Measurements from ENCODE around the gene AP2A1. TPM values are rescaled to one million over a fixed set of nuclear protein-coding genes. Genes with fewer than 3 reads are reported as not detected.

AP2A1 gene
- polyA plus RNA-seq, 1 donor, result 52.9 TPM

DNA sequence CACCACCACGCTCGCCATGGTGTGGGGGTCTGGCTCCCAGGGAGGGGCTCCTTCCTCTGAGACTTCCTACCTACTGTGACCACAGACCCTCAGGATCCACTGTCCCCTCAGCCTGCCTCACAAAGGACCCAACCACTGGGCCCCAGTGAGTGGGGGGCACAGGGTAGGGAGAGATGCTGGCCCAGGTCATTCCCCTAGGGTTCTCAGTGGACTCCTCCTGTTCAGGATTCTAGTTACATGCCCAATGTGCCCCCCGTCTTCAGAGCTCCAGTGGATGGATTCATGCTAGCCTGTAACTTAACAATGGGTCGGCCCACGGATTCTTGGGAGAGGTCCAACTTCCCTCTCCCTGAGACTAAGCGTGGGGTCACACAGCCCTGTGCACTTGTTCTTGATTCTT is 3.6 kb upstream of the AP2A1 start, which contains the start of gene TSKS:
TSS of gene TSKS (minus strand) at position 77 of the 400 bp plus-strand sequence. CDS start at position 18, 59 bp downstream.
- no peak for DNase-seq

DNA sequence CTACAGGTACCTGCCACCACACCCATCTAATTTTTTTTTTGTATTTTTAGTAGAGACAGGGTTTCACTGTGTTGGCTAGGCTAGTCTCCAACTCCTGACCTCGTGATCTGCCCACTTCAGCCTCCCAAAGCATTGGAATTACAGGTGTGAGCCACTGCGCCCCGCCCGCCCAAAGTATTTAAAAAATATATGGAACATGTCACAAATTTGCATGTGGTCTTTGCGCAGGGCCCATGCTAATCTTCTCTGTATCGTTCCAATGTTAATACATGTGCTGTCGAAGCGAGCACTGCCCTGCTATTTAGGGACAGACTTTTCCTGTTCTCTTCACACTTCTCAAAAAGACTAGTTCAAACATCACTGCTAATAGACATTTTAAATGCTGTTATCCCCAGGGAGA is 2.5 kb upstream of the AP2A1 start:
- no peak for DNase-seq

- peak; percentile 100 for DNase-seq
These were observed 533 bp upstream of the AP2A1 start for GRCh38 chr19:49766007-49766929.

- DNase-seq, result no peak
These were observed 580 bp downstream of the AP2A1 start for GRCh38 chr19:49767381-49767780.

DNA sequence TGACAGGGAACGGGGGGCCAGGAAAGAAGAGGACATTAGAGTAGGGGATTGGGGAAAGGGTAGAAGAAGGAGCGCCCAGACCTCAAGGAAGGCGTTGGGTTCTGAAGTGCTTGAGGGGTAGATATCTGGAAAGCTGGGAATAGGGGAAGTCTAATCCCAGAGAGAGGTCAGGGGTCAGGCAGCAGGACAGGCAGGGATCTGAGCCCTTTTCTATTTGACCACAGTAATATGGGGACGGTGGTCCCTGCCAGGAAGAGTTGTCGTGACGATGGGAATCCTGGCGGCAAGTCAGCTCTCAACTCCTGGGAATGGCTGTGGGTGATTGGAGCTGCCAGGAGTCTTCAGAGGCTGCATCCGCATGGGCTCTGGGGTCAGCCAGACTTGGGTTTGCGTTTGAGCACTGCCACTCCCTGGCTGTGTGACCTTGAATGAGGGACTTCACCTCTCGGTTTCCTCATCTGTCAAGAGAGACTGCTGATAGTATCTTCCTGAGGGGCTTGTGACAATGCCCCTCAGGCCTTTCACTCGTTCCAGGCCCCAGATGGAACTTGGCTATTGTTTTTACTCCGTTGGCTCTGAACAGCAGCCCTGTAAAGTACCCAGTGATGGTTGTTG is 1.3 kb downstream of the AP2A1 start:
- no peak for DNase-seq

DNA sequence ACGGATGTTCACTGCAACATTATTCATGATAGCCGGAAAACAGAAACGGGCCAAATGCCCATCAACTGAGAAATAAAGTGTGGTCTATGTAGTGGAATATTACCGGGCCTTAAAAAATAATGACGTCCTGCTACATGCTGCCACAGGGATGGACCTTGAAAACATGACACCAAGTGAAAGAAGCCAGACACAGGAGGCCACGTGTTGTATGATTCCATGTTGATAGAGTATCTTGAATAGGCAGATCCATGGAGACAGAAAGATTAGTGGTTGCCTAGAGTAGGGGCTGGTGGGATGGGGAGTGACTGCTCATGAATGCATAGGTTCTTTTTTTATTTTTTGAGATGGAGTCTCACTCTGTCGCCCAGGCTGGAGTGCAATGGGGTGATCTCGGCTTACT is 3.7 kb downstream of the AP2A1 start:
- DNase-seq, result no peak

GRCh38 chr19:49771674-49772139 is 4.9 kb downstream of the AP2A1 start:
- no peak for DNase-seq

GRCh38 chr19:49772850-49773432 is 6.1 kb downstream of the AP2A1 start:
- no peak for DNase-seq

DNA sequence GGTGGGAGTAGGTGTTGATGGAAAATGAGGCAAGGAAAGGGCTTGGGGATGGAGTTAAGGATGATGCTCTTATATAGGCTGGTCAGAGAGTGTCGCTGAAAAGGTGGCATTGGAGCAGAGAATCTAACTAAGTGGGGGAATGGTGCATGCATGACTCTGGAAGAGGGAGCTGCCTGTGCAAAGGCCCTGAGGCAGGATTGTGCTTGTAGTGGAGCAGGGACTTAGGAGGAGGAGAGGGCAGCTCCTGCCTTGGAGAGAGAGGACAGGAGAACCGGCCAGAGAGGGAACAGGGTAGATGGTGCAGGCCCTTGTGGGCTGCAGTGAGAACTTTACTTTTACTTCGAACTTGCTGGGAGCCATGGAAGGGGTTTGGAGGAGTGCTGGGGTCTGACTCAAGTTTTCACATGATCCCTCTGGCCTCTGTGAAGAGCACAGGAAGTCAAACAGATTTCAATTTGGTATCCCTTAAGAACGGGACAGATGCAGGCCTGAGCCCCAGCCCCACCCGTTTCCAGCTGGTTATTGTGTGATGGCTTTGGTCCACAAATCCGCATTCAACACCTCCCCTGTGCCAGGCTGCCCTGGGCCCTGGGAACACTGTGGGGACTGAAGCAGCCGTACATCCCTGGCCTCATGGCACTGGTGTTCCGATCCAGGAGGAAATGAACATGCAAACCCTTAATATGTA is 7.0 kb downstream of the AP2A1 start:
- DNase-seq, result no peak

GRCh38 chr19:49774969-49775368 is 8.2 kb downstream of the AP2A1 start:
- DNase-seq, result no peak

DNA sequence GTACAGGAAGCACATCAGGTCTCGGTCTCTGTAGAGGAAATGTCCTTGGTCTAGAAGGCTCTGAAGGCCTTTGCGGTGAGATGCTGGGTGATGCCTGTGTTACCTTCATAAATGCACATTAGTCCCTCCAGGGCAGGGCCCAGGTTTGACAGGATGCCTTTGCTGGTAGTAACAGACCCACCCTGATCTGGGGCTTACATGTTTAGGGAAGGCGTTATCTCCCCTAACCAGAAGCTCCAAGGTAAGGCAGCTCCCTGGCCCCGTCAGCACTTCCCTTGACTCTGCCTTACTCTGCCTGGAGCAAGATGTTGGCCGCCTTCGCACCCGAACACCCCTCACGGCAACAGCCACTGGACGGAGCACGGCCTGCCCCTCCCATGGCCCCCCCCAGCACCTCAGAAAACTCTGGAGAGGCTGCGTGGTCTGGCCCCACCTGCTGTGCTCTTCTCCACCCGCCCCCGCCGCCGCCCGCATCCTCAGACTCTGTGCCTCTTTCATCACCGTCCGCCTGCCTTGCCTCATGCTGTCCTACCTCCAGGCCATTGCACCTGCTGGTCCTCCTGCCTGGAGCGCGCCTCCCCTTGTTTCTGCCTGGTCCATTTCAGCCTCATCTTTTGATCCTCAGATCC is 9.1 kb downstream of the AP2A1 start:
- no peak for DNase-seq

GRCh38 chr19:49776371-49776764 is 9.6 kb downstream of the AP2A1 start:
- DNase-seq, result no peak

- DNase-seq, result no peak
These were observed 13.1 kb downstream of the AP2A1 start for GRCh38 chr19:49779731-49780555.

- no peak for DNase-seq
These were observed 14.1 kb downstream of the AP2A1 start for GRCh38 chr19:49780861-49781260.

GRCh38 chr19:49781394-49781793 is 14.6 kb downstream of the AP2A1 start:
- DNase-seq, result no peak

DNA sequence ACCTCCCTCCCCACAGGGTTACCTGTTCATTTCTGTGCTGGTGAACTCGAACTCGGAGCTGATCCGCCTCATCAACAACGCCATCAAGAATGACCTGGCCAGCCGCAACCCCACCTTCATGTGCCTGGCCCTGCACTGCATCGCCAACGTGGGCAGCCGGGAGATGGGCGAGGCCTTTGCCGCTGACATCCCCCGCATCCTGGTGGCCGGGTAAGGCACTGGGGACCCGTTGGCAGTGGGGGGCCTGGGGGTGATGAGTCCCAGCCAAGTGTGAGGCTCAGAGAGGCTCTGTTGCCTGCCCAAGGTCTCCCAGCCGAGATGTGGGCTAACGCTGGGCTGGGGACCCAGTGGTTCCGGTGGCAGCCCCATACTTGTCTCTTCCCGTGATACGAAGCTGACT is 15.7 kb downstream of the AP2A1 start:
- DNase-seq, result no peak

DNA sequence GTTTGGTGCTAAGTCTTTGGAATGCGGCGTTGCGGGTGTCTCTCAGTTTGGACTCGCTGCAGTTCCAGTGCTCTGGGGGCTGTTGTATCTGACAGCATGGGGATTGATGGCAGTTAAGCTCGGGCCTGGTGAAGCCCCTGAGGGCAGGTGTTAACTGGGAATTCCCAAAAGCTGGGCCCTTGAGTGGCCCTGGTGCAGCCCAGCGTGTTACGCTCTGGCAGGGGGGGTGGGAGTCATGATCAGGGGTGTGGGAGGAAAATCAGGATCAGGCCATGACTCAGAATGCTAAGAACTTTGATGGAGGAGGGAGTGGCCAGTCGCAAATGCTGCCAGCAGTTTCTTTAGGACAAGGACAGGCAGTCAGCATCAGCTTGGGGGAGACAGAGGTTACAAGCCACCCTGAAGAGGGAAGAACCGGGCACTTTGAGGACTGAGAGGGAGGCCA is 19.6 kb downstream of the AP2A1 start:
- DNase-seq, result no peak

GRCh38 chr19:49787746-49788145 is 20.9 kb downstream of the AP2A1 start:
- DNase-seq, result no peak

DNA sequence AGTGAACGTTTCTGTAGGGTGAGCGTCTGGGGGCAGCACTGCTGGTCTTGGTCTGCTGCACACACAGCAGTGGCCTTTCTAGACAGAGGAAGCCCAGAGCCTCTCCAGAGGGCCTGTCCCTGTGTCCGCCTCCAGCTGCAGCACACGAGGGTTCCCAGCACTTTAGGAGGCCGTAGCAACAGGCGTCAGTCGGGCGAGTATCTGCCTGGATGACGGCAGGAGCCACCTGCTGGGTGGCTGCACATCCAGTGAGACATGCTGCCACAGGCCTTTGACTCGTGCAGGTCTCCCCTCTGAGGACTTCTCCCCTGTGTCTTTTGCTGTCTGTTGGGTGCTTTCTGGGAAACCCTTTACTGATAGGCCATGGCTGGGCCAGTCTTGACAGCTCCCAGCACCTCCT is 22.1 kb downstream of the AP2A1 start:
- no peak for DNase-seq

GRCh38 chr19:49790866-49791265 is 24.1 kb downstream of the AP2A1 start:
- DNase-seq, result no peak

All from left kidney (tissue), 2 donors.